Muscle layer of duodenum (tissue), 2 donors: ENCODE measurements around the gene STX19.
"Not testable (repeated sequence)": the region's sequence is repeated elsewhere in the genome, so short reads cannot be mapped to it uniquely, and the experiment has no call there.

Experiments
- H3K27ac ChIP-seq: one replicate; pipeline ENCODE4 v1.7.0; 2013; ENCODE audit warnings: mild to moderate bottlenecking, low read length
- H3K27me3 ChIP-seq: one replicate; pipeline ENCODE4 v1.7.0; 2013; ENCODE audit warnings: low read depth, mild to moderate bottlenecking, control low read depth, low read length
- H3K36me3 ChIP-seq, 2 donors: one replicate each; pipeline ENCODE4 v1.7.0; 2013; ENCODE audit warnings: low read length in 2 of 2, control low read depth in 1 of 2, mild to moderate bottlenecking in 1 of 2; ENCODE audit not compliant: insufficient read depth in 2 of 2, control insufficient read depth in 1 of 2
- H3K4me1 ChIP-seq, 2 donors: one replicate each; pipeline ENCODE4 v1.7.0; 2013; ENCODE audit warnings: low read length in 2 of 2, mild to moderate bottlenecking in 2 of 2, control low read depth in 1 of 2, moderate library complexity in 1 of 2; ENCODE audit not compliant: insufficient read depth in 2 of 2, control insufficient read depth in 1 of 2
- H3K4me3 ChIP-seq, 2 donors: one replicate each; pipeline ENCODE4 v1.7.0; 2013; ENCODE audit warnings: low read length in 2 of 2, low read depth in 1 of 2, mild to moderate bottlenecking in 1 of 2
- H3K9me3 ChIP-seq, 2 donors: one replicate each; pipeline ENCODE4 v1.7.0; 2013; ENCODE audit warnings: low read length in 2 of 2, control low read depth in 1 of 2, mild to moderate bottlenecking in 1 of 2; ENCODE audit not compliant: control insufficient read depth in 1 of 2
- donor health status: healthy.

The STX19 gene

DNA sequence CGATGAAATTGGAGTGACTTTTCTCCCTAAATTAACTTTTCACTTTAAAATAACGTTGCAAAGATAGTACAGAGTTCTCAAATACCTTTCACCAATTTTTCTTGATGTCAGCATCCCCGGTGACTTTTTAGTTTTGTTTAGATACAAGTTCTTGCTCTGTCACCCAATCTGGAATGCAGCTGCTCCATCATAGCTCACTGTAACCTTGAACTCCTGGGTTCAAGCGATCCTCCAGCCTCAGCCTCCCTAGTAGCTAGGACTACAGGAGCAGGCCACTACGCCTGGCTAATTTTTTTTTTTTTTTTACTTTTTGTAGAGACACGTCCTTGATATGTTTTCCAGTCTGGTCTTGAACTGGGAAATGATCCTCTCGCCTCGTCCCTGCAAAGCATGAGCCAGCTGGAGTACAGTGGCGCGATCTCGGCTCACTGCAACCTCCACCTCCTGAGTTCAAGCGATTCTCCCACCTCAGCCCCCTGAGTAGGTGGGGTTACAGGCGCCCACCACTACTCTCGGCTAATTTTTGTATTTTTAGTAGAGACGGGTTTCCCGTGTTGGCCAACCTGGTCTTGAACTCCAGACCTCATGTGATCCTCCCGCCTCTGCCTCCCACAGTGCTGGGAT, 35.2 kb upstream of the STX19 start:
- no peaks in the 10 kb centered on the region for H3K9me3 ChIP-seq
- peaks cover 0 to 21% of the 10 kb centered on the region in 2 donors for H3K36me3 ChIP-seq
- H3K27ac ChIP-seq: peak overlapping the region; percentile 99
- peak overlapping the region; percentile 83 to 100 for H3K4me3 ChIP-seq
- H3K4me1 ChIP-seq: peaks cover 10 to 21% of the 10 kb centered on the region in 2 donors
- no peaks in the 10 kb centered on the region for H3K27me3 ChIP-seq

- Histone ChIP-seq H3K4me1 (peaks cover 10 to 21% of the 10 kb centered on the region in 2 donors), H3K27ac (peak within 1 kb of the TSS; percentile 99), H3K9me3 (no peaks in the 10 kb centered on the region), H3K36me3 (peaks cover 0 to 21% of the 10 kb centered on the region in 2 donors), H3K27me3 (no peaks in the 10 kb centered on the region), H3K4me3 (peak within 1 kb of the TSS; percentile 83 to 100)
Measured at GRCh38 chr3:94062513-94063404, 34.4 kb upstream of the STX19 start, which contains the start of the genes DHFR2 and NSUN3. DHFR2 (minus strand) TSS chr3:94062916; CDS start chr3:94061511, 1,405 bp downstream. NSUN3 (plus strand) TSS chr3:94063061; CDS start chr3:94063127, 66 bp downstream.

GRCh38 chr3:94061297-94061696, 32.9 kb upstream of the STX19 start:
- Histone ChIP-seq H3K4me3 (no peak overlapping the region), H3K36me3 (peaks cover 0 to 13% of the 10 kb centered on the region in 2 donors), H3K27me3 (no peaks in the 10 kb centered on the region), H3K27ac (no peak overlapping the region), H3K9me3 (no peaks in the 10 kb centered on the region), H3K4me1 (peaks cover 10 to 21% of the 10 kb centered on the region in 2 donors)

DNA sequence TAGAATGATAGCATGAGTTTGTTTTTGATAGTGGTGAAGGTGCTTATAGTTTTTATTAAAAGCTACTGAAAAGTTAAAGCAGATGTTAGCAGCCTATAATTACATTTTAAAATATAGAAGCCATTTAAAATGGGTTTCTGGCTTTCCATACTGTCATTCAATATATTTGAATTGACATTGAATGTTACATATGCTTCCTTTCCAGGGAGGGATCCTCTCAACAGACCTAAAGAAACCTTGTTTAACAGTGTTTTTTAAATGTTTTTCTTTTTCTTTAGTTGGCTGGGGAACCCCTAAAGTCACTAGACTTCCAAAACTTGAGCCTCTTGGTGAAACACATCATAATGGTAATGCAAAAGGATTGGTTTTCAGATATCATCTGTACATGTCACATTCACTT, 22.1 kb upstream of the STX19 start:
- Histone ChIP-seq H3K27ac (no peak overlapping the region), H3K4me3 (no peak overlapping the region), H3K27me3 (no peaks in the 10 kb centered on the region), H3K4me1 (no peaks in the 10 kb centered on the region), H3K36me3 (peaks cover 0 to 6% of the 10 kb centered on the region in 2 donors), H3K9me3 (no peaks in the 10 kb centered on the region)

DNA sequence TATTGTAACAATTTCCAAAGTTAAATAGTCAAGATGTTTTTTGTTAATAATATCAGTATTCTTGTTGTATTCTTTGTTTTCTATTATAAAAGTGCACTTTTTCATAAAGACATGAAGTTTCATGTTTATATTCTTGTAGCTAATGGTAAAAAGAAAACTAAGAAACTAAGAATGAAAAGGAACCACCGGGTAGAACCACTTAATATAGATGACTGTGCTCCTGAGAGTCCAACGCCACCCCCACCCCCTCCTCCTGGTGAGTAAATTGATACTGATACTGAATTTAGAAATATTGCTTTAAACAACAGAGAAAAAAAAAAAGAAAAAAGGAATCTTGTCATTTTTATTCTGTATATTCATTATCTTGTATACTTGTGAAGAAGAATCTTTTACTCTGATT, 20.9 kb upstream of the STX19 start:
- Histone ChIP-seq H3K9me3 (no peaks in the 10 kb centered on the region), H3K4me3 (no peak overlapping the region), H3K27ac (no peak overlapping the region), H3K36me3 (peaks cover 3 to 4% of the 10 kb centered on the region in 2 donors), H3K27me3 (no peaks in the 10 kb centered on the region), H3K4me1 (no peaks in the 10 kb centered on the region)

DNA sequence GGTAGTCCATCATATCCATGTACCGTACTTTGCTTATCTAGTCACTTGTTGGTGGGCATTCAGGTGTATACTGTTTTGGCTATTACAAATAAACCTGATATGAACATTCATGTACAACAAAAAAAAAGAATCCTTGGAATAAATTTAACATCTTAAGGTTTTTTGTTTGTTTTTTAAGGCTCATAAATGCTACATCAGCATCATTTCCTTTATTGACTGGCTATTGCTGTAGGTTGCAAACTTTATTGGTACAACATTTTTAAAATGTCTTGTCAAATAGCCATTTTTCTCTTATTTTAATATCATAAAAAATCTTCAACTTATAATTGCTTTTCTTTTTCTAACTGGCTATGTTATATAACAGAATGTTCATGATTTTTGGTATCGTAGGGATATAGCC, 18.1 kb upstream of the STX19 start:
- no peaks in the 10 kb centered on the region for H3K4me1 ChIP-seq
- H3K27me3 ChIP-seq: no peaks in the 10 kb centered on the region
- H3K36me3 ChIP-seq: peaks cover 3 to 11% of the 10 kb centered on the region in 2 donors
- no peaks in the 10 kb centered on the region for H3K9me3 ChIP-seq
- no peak overlapping the region for H3K27ac ChIP-seq
- no peak overlapping the region for H3K4me3 ChIP-seq

GRCh38 chr3:94044100-94044936, 15.9 kb upstream of the STX19 start:
- H3K36me3 ChIP-seq: peaks cover 0 to 11% of the 10 kb centered on the region in 2 donors
- H3K4me1 ChIP-seq, H3K27ac ChIP-seq, H3K9me3 ChIP-seq, H3K27me3 ChIP-seq, H3K4me3 ChIP-seq: not testable (repeated sequence)

GRCh38 chr3:94043285-94043684, 14.9 kb upstream of the STX19 start:
- H3K36me3 ChIP-seq: peaks cover 0 to 11% of the 10 kb centered on the region in 2 donors
- H3K4me3 ChIP-seq: no peak overlapping the region
- H3K27ac ChIP-seq: no peak overlapping the region
- H3K27me3 ChIP-seq: no peaks in the 10 kb centered on the region
- H3K4me1 ChIP-seq: no peaks in the 10 kb centered on the region
- H3K9me3 ChIP-seq: no peaks in the 10 kb centered on the region

DNA sequence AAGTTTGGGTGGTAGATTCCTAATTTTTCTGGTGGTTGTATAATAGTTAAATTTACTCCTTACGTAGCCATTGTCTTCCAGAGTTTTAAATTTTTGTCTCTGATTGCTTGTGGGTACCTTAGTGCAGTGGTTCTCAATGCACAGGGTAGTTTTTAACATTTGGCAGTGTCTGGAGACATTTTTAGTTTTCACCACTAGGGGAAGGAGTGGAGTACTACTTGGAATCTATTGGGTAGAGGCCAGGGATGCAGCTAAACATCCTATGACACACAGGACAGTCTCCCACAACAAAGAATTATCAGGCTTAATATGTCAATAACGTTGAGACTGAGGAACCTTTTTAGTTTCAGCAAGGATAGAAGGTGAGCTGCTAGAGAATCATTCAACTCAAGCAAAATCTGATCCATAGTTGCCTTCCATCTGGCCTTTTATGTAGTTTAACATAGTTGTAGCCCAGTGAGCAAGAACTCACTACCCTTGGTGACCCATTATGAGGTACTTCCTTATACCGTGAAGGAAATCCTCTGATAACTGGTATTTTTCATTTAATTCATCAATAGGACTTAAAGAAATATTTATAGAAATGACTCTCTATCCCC, 8.6 kb upstream of the STX19 start:
- Histone ChIP-seq H3K4me1 (no peaks in the 10 kb centered on the region), H3K36me3 (no peaks in the 10 kb centered on the region), H3K27ac (no peak overlapping the region), H3K9me3 (no peaks in the 10 kb centered on the region), H3K27me3 (no peaks in the 10 kb centered on the region), H3K4me3 (no peak overlapping the region)

GRCh38 chr3:94026623-94027022, 1.8 kb downstream of the STX19 start:
- H3K27me3 ChIP-seq: no peaks in the 10 kb centered on the region
- H3K27ac ChIP-seq: peak overlapping the region; percentile 61
- H3K9me3 ChIP-seq: no peaks in the 10 kb centered on the region
- no peaks in the 10 kb centered on the region for H3K36me3 ChIP-seq
- no peaks in the 10 kb centered on the region for H3K4me1 ChIP-seq
- H3K4me3 ChIP-seq: peak overlapping the region in 1 of 2 donors; percentile 17
